Sciatic nerve (tissue), 2 donors: ENCODE data around the gene DCP1B. TPM values are rescaled to one million over a fixed set of nuclear protein-coding genes. Genes with fewer than 3 reads are reported as not detected.

Experiments
- ATAC-seq: fragments of 200-7000 bp; cut with Tn5 transposase; one replicate; pipeline ENCODE4 v1.9.1; 2020; ENCODE audit warnings: mild to moderate bottlenecking, moderate library complexity
- DNase-seq: peaks from one replicate; pipeline ENCODE4 v3.0.0-alpha.2; 2020; ENCODE audit warnings: low spot score
- intact Hi-C: fragments of 100-400 bp; cut with DNase I; formaldehyde crosslinking; loops from one replicate; pipeline ENCODE4 v1.14.2; 2022
- total RNA-seq: library from RNA; stranded (reverse); fragmentation: NEBNext Ultra II Directional; extraction: Animal tissue kit (Norgen Biotek cat#: 25700); gene quantifications from one replicate; pipeline ENCODE4 v1.2.1, GENCODE V29; 2021
- donor health status: DM: no; HTN: no; CAD: no.
- donor health status: DM: no; HTN: no; CAD: no.

Gene DCP1B
- total RNA-seq, 1 donor from 2014 or later: 17.7 TPM

DNA sequence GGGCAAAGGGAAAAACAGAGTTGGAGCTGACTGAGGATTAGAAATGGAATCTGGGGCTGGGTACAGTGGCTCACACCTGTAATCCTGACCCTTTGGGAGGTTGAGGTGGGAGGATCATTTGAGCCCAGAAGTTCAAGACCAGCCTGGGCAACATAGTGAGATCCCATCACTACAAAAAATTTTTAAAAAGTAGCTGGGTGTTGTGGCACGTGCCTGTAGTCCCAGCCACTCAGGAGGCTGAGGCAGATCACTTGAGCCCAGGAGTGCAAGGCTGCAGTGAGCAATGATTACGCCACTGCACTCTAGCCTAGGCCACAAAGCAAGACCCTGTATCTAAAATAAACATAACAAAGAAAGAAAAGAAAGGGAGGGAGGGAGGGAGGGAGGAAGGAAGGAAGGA is 14.9 kb upstream of the DCP1B start:
- ATAC-seq: no peak
- no peak for DNase-seq
- intact Hi-C loops: no loop called here

- DNase-seq (no peak), ATAC-seq (no peak)
- intact Hi-C loops: no loop called here
These were observed 14.1 kb upstream of the DCP1B start for GRCh38 chr12:2018391-2018790.

DNA sequence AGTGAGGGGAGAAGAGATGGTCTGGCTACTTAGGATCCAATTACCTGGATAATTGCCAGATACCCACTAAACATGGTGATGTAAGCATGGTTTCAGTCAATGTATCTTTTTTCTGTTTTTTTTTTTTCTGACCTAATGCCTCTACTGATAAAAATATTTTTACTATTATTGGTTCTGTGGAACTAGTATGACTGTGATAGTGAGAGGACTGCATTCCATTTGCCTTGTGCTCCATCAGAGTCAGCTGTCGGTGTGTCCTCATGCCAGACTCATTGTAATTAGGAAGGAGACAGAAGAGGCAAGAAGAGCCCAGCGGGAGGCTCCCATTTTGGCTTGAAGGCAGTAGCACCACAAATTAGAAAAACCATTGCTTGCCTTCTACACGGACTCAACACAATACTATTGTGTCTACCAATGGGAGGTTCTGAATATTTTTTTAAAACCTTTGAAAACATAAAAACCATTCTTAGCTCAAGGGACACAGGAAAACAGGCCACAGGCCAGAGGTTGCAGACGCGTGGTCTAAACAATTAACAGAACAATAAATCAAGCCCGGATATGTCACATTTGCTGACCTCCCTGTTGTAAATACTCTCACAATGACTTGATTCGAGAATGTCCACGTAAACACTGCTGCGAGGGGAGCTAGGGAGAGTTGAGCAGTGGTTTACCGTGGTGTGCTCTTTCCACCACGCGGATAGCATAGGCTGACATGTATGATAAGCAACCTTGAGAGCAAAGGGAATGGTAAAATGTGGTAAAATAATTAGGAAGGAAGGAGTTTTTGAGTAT is 13.5 kb upstream of the DCP1B start:
- DNase-seq (no peak), ATAC-seq (no peak)
- intact Hi-C loops: no loop called here

DNA sequence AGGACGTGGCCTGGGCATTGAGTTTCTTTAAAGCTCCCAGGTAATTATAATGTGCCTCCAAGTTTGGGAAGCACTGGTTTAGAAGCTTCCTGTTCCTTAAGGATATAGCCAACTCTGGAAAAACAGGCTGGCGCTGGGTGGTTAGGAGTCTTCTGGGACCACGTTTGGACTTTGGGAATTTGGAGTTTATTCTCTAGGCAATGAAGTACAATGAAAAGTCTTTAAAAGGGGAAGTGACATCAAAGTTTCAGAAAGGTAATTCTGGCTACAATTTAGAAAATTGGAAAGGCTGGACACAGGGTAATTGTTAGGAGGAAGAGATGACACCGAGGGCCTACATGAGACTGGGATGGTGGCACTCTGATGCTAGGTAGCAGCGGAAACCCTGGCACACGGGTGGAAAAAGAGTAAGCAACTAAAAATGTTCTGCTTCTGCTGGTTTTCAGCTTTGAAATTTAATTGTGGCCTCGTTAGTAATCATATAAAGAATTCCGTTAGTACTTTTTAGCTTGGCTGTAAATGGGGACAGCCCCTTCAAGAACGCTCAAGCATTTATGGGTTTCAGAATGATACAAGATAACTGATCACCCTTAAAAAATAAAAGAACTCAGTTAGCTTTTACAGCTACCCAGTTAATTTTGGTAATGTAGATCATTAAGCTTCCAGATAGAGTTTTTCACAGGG is 12.7 kb upstream of the DCP1B start:
- intact Hi-C loops: no loop called here
- ATAC-seq (no peak), DNase-seq (no peak)

- intact Hi-C loops: no loop called here
- DNase-seq (no peak), ATAC-seq (no peak)
These were observed 10.0 kb upstream of the DCP1B start for GRCh38 chr12:2014231-2014630.

DNA sequence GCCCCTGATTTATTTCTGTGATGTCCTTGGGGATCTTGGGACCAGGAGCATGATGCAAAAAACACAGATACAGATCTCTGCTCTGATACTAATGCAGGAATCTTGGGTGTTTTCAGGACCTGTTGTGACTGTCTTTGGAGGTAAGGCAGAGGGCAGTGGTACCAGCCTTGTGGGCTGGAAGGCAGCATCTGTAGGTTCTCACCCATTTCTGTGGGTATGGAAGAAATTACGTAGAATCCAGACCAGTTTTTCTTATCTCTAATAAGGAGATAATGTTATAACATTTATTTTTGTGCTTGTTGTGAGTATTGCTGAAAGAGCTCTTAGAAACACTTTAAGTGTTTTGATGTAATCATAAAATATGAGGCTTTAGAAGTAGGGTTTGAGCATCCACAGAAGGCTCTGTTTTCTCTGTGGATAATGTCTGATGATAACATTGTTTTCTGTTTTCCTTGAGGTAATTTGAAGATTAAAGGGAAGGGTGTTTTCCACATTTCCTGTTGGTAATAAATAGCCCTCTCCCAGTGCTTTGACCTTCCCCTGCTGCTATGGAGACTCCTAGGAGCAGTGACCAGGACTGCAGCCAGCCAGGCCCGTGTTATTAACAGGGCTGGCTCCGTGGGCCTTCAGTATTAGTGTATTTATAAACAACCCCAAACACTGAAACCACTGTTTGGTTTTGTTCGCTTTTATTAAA is 9.4 kb upstream of the DCP1B start:
- DNase-seq (no peak), ATAC-seq (peak; percentile 94)
- intact Hi-C loops: no loop called here

GRCh38 chr12:2013086-2013485 is 8.8 kb upstream of the DCP1B start:
- DNase-seq: no peak

GRCh38 chr12:2011643-2012607 is 7.7 kb upstream of the DCP1B start:
- ATAC-seq (no peak), DNase-seq (no peak)
- intact Hi-C loops: no loop called here

More at GRCh38 chr12:2013086-2013485, 8.8 kb upstream of the DCP1B start:
- no peak for ATAC-seq
- intact Hi-C loops: no loop called here

GRCh38 chr12:2009623-2010022 is 5.4 kb upstream of the DCP1B start:
- intact Hi-C loops: no loop called here
- DNase-seq: no peak
- ATAC-seq: no peak

GRCh38 chr12:2008677-2009076 is 4.4 kb upstream of the DCP1B start:
- DNase-seq: no peak
- ATAC-seq: no peak
- intact Hi-C loops: no loop called here

DNA sequence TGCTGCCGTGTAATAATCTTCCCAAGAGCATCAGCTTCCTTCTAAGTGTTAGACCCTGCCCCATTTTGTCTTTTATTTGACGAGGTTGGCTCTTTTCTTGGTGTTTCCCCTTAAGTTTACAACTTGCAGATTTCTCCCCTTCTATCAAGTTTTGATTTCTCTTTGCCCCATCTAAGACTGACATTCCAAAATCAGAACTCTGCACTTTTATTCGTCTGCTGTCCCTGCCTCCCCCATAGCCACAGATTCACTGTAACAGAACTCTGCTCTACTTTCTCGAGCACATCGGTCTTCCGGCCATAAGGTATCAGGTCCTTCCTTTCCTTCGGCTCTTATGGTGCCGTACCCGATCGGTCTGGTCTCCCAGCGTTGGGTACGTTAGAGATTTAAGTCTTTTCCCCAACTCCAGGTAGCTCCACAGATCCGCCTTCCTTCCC is 563 bp downstream of the DCP1B start:
- DNase-seq (no peak), ATAC-seq (peak; percentile 38)
- intact Hi-C loops: no loop called here

- ATAC-seq (no peak), DNase-seq (no peak)
- intact Hi-C loops: no loop called here
These were observed 8.9 kb downstream of the DCP1B start for GRCh38 chr12:1995205-1995896.

DNA sequence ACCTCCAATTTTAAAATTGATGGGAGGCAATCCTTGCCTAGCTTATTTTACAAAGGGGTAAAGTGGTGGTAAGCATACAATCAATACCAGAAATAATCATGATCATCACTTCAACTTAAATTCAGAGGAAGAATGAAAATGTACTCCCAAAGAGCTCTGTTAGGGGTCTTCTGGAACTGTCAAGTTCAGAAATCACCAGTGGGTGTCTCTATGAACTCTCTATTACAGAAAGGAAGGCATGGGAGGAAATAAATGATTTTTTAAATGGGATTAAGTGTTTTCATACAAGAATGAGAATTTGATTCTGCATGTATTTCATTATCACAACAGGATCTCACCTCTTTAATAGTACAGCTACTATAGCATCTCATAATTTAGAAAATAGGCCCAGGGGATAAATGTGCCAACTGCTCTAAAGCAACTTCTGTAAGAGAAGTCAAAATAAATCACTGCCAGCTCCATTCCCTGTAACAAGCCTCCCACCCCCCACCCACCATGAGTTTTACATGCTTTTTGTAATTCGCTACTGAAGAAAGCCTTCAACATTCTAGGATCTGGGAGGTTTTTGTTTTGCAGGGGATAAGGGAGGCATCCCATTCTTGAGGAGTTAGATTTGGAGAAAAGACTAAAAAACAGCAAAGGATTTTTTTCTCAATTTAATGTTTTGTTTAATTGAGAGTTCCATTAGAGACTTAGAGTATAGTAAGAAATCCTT is 9.7 kb downstream of the DCP1B start:
- intact Hi-C loops: no loop called here
- DNase-seq (no peak), ATAC-seq (no peak)

DNA sequence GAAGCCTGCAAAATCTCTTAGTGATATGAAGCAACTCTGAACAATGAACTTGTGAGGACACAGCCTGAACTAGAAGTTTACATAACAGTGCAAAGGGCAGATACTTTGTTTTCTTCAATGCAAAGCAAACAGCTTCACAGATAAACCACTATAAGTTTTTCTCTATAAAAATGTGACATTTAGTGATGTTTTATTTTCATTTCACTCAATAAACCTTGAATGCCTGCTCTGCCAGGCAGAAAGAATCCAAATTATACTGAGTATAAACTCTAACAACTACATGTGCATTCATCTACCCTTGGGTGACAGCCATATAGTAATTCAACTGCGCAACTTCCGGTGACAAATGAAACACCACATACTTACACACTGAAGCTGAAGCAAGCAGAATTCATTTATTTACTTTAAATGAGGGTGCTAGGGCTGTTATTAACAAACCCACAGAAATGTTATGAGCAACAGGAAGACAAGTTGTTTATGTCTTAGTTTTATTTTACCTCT is 10.3 kb downstream of the DCP1B start:
- DNase-seq: no peak
- ATAC-seq: no peak
- intact Hi-C loops: no loop called here

DNA sequence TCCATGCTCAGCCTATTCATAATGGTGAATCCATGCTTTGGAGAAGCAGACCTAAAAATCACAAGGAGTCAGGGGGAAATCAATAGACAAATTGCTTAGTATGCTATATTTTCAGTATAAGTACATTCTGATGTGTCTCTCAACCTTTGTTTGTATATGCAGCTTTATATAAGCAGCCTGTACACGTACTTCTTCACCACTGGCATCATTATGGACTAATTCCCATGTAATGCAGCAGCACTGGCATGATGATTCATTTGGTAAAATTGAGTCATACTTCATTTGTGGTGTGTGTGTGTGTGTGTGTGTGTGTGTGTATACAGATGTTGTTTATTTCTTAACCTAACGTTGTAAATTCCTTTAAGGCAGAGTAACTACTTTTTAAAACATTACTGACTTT is 10.9 kb downstream of the DCP1B start:
- intact Hi-C loops: no loop called here
- DNase-seq (no peak), ATAC-seq (no peak)

DNA sequence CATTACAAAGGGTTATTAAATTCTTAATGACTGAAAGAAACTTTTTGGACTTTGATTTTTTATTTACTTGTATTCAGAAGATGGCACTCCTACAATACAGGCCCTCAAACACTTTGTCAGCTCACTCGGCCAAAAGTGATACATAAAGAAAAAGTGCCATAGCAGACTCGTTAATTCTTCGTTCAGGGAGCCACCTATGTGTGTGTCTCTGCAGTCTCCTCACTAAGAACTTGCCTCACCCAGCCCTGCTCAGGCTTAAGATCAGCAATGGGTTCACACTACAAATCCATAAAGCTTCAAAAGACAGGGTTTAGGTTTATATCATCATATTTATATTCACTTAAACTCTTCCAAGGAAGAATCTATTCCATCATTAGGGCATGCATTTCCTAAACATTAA is 11.5 kb downstream of the DCP1B start:
- DNase-seq (no peak), ATAC-seq (no peak)
- intact Hi-C loops: no loop called here

DNA sequence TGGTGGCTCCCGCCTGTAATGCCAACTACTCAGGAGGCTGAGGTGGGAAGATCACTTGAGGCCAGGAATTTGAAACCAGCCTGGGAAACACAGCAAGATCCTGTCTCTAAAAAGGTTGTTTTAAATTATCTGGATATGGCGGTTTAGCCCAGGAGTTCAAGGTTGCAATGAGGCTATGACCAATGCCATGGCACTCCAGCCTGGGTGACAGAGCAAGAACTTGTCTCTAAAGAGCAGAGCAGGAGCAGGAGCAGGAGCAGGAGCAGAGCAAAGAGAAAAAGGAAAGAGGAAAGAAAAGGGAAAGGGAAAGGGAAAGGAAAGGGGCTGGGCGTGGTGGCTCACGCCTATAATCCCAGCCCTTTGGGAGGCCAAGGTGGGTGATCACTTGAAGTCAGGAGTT is 15.1 kb downstream of the DCP1B start:
- intact Hi-C loops: no loop called here
- no peak for DNase-seq
- no peak for ATAC-seq

GRCh38 chr12:1984759-1985158 is 19.5 kb downstream of the DCP1B start:
- DNase-seq (no peak), ATAC-seq (no peak)
- intact Hi-C loops: no loop called here
